GM21786 (cell line): ENCODE measurements around the gene SLC9A7.

Experiments
- ATAC-seq: cut with Tn5 transposase; IDR thresholded peaks from one replicate; pipeline ENCODE4 v1.9.1; 2021; ENCODE audit not compliant: unreplicated experiment

SLC9A7 gene

DNA sequence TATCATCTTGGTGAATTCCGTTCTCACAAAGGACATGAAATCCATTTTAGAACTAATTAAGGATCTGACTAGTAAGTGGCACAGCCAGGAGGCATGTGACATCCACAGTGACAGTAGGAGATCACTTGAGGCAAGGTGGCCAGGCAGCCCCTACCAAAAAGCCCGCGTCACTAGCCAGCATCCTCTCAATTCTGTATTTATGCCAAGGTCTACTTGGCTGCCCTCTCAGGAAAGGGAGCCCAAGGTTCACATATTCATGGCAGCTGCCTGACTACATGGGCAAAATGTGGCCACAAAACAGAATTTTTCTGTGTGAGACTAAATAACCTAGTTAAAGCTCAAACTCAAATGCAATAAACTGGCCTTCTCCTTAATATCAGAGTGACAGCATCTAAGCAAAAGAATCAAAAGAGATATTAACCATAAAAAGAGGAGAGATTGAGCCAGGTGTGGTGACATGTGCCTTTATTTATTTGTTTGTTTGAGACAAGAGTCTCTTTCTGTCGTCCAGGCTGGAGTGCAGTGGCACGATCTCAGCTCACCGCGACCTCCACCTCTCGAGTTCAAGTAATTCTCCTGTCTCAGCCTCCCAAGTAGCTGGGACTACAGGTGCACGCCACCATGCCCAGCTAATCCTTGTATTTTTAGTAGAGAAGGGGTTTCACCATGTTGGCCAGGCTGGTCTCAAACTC lies 51.5 kb downstream of the SLC9A7 start:
- no peak for ATAC-seq

DNA sequence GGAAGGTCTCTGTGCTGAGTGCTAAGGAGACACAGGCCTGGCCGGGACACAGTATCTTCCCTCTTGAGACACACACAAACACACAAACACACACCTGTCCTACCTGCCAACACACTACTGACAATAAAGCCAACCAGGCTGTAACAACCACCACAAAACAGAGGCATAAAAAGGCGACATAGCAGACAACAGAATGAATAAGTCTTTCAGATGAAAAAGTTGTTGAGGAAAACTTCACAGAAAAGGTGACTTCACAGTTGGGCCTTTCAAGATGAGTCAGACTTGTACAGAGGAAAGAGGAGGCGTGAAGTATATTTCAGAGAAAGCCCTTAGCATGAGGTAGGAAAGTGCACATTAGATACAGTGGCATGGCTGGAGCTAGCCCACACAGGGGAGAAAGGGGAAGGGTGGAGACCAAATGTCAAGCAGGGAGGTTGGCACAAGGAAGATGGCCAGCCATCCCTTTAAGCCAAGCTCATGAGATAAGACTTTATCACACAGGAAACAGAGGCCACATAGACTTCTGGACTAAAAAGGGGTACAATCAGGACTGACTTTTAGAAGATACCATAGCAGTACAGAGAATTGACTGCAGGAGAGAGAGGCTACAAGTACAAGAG lies 54.0 kb downstream of the SLC9A7 start:
- peak; percentile 96 for ATAC-seq

DNA sequence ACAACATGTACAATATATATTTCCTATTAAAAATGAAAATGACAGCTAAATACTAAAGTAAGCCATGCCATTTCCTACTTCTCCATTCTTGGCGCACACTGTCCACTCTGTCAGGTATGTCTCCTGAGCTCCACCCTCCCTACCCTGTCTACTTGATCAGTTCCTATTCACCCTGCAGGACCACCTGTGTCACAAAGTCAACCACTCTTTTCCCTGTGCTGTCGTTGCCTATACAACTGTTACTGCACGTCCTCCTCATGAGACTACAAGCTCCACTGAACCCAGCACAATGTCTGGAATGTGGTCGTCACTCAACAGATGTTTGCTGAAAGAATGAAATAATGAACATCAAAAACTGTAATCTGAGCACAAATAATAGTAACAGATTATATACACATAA lies 54.9 kb downstream of the SLC9A7 start:
- no peak for ATAC-seq

DNA sequence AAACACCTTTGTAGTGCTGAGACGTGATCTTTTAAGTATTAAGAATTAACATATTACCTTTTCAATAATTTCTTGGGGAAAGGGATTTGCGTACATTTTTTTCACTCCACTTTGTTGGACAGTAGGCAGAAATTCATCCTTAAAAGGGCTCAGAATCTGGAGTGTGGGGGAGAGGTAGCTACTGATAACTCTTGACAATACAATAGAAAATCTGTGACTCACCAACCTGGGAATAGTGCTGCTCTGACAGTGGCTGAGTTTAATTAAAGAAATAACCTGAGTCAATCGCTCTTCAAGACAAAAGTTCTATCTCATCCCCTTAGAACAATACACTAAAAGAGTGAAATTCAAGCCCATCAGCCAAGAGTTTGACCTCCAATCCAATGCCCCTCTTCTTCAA lies 60.2 kb downstream of the SLC9A7 start:
- no peak for ATAC-seq

DNA sequence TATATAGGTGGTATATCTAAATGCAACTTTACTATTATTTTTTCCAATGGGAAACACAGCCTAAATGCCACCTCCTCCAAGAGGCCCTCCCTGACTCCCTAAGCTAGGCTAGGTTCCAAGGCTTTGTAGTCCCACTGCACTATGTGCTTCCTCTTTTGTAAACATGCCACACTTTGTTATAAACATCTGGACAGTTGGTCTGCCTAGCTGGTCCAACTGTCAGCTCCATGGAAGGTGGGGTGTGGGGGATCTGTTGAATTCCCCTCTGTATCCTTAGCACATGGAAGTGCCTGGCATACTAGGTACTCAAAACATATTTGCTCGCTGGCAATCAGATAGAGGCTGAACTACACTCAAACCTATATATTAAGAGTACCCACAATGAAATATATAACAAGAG lies 63.4 kb downstream of the SLC9A7 start:
- no peak for ATAC-seq

DNA sequence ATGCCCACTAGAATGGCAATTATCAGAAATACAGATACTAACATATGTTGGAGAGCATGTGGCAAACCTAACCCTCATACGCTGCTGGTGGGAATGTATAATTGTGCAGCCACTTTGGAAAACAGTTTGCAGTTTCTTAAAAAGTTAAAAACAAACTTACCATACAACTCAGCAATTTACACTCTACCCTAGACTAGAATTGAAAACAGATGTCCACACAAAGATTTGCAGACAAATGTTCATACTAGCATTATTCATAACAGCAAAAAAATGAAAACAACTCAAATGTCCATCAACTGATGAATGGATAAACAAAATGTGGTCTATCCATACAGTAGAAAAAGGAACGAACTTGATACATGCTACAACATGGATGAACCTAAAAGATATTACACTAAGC lies 64.4 kb downstream of the SLC9A7 start:
- ATAC-seq, result no peak

DNA sequence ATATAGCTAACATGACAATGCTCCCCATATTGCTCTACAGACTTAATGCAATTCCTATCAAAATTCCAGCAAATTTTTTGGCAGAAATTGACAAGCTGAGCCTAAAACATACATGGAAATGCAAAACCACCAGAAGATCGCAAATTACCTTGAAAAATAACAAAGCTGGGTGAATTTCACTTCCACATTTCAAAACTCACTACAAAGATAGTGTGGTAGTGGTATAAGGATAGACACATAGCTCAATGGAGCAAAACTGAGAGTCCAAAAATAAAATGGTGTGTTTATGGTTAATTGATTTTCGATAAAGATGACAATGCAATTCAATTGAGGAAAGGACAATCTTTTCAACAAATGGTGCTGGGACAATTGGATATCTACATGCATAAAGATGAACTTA lies 65.8 kb downstream of the SLC9A7 start:
- peak; percentile 71 for ATAC-seq

DNA sequence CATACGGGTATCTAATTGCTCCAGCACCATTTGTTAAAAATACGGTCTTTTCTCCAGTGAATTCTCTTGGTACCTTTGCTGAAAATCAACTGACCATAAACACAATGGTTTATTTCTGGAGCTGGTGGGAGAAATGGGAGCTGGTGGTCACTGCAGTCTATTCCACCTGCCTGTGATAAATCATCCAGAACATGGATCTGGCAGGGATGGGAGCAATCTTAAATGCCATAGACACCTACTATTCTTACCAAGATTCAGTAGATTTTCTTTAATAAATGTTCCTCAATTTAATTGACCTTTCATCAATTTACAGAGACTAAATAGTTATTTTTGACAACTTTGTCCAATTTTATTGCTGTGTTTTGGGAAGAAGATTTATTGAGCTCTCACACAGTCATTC lies 68.1 kb downstream of the SLC9A7 start:
- no peak for ATAC-seq

DNA sequence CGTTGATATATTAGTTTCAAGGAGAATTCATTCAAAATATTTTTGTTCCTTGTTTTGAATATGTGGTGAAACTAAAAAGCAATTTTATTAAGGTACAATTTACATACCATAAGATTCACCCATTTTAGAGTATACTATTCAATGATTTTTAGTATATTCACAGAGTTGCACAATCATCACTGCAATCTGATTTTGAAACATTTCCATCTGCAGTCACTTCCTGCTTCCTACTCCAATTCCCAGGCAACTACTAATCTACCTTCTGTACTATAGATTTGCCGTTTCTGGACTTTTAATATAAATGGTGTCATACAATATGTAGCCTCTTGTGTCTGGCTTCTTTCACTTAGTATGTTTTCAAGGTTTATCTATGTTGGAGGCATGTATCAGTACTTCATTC lies 71.3 kb downstream of the SLC9A7 start:
- no peak for ATAC-seq

DNA sequence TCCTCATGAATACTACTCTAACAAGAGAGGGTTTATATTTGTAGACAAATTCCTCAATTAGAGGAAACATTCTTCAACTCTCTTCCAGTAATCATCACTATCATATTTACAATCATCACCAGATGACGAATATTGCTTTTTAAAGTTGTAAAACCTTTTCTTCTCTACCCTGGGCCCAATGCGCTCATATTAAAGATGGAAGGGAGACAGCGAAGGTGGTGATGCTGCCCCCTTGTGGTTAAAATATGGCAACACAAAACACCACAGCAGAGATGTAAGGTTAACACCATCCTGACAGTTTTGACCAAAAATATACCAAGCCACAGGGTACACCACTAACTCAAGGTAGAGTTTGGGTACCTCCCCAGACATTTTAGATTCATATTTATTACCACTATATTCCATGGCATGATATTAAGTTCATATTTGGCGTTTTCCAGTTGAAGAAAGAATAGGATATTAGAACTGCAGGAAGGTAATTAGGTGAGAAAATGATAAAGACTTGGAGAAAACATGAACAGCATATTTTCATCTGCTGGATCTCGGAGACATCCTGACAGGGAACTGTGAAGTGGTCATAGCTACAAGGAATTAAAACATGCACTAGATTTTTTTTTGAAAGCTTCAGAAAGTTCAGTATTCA lies 72.8 kb downstream of the SLC9A7 start:
- ATAC-seq, result peak; percentile 54

DNA sequence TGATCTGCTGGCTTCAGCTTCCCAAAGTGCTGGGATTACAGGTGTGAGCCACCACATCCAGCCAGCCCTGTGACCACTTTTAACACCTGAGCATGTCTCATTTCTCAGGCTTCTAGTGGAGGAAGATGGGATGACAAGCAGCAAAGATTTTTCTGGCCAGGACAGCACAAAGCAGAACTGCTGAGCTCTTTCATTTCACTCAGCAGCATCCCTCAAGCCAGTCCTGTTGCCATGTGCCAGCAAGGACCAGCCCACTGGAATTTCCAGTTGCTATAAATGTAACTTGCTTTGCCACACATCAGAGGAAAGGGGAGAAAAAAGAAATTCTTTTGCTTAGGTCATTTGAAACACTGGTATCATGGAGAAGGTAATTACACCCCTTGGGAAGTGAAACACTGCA lies 75.9 kb downstream of the SLC9A7 start:
- no peak for ATAC-seq

DNA sequence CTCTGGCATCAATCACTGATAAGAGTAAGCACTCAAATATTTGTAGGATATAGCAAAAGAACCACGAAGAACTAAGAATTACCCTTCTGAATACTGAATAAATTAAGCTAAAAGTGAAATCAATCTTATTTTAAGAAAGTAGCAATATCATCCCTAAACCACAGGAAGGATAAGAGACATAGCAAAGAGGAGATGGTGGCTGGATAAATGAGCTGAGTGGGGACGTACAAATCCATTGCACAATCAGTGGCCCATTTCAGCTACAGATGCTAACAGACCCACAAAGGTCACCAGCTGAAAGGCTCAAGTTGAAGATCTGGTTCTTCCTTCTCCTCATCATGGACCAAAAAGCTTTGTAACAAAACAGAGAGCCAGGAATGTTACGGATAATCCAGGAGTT lies 77.1 kb downstream of the SLC9A7 start:
- no peak for ATAC-seq

DNA sequence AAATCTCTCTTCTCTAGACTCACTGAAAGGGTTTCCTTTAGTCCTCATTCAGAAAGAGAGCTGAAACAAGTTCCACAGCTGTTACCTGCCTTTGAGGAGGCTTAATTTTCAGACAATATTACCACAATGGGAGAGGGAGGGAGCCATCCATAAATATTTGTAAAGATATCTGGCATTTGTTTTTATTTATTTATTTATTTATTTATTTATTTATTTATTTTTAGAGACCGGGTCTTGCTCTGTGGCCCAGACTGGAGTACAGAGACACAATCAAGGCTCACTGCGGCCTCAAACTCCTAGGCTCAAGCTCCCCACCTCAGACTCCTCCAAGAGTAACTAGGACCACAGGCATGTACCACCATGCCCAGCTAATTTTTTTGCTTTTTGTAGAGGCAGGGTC lies 80.7 kb downstream of the SLC9A7 start:
- no peak for ATAC-seq

DNA sequence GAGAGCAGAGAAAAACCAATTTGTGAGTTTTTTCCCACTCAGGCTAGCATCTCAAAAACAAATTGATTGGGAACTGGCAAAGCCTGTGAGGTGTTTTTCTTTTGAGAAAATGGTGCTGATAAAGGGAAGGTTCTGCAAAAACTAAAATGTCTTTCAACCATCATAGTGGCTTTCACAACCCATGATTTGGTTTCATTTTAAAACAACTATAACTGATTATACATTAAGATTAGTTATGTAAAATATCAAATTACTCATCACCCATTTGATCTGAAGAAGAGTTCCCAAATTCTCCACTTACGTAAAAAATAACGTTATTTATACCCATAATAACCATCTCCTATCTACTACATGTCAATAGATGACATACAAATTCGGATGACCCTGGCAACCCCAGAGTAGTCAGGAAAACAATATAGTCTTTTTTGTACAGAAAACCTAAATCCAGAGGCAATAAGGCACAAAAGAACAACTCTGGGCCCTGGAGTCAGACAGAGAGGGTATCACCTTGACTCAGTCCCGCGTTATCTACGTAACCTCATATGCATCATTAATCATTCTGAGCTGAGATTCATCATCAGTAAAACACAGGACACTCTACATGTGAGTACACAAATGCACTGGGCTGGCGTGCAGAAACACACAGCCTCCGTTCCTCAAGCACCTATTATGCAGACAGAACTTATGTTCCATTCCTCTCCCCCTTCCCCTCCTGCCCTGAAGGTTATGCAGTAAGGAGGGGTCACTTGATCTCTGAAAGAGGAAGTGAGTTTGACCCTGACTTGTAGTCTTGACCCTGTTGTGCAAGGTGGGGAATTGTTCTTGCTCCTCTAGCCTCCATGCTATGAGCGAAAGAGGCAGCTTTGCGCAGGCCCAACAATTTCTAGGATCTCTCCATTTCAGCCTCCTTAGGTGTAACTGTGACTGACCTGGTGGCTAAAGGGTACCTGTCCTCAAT lies 82.2 kb downstream of the SLC9A7 start:
- ATAC-seq, result no peak

DNA sequence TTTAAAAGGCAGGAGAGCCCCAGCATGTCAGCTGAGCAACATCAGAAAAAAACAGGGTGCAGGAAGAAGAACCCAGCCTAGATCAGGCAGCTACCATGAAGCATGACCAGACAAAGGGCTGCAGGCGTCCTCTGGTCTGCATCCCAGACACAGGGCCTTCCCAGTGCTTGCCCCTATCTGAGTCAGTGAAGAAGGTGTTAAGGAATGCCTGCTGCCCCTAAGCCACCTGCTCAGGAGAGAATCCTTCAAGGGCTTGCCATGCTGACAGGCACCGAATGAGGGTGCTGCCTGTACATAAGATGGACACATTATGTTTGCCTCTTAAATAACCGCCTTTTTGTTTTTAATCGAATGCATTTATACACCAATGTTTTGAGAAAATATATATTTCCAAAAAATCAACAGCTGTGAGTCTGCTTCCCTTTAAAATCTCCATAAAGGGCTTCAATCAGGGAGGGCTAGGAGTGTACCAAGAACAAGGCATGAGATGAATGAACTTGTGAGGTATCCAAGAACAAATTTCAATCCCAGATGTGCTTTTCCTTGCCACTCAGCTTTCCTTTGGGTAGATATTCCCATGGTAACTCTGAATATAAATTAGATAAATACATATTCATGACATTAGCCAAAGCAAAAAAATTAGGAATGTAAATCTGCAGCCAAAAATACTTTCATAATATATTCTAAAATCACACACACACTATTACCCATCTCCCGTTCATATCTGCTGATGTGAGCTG lies 85.1 kb downstream of the SLC9A7 start:
- ATAC-seq, result no peak

DNA sequence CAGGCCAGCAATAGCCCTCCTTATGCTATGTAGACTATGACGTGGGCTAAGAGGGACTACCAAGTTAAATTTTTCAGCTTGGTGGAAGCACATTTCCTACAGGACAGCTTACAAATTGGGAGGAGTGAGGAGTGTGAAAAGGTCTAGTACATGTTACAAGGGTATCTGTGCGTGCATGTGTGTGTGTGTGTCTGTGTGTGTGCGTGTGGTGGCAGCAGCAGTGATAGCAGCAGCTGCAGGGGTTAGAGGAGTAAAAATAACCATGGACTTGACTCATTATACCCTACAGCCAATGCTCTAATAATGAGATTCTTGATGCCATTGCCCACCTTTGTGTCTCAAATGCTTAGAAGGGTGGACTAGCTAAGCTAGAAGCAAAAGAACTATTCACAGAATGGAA lies 88.6 kb downstream of the SLC9A7 start:
- no peak for ATAC-seq

DNA sequence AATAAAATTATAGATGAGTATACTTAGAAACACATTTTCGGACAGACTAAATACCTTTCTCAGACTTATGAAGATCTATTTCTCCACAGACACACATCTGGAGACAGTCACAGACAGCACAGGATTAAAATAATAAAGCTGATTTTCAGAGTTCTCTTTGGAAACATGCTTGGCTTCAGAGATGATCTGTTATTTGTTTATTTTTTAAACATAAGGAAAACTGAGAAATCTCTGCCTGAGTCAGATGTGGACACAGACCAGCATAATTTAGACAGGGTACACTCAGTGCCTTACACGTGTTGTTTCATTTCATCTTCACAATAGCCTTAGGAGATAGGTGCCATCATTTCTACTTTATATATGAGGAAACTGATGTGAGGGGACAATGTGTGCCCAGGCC lies 92.1 kb downstream of the SLC9A7 start:
- ATAC-seq, result no peak

DNA sequence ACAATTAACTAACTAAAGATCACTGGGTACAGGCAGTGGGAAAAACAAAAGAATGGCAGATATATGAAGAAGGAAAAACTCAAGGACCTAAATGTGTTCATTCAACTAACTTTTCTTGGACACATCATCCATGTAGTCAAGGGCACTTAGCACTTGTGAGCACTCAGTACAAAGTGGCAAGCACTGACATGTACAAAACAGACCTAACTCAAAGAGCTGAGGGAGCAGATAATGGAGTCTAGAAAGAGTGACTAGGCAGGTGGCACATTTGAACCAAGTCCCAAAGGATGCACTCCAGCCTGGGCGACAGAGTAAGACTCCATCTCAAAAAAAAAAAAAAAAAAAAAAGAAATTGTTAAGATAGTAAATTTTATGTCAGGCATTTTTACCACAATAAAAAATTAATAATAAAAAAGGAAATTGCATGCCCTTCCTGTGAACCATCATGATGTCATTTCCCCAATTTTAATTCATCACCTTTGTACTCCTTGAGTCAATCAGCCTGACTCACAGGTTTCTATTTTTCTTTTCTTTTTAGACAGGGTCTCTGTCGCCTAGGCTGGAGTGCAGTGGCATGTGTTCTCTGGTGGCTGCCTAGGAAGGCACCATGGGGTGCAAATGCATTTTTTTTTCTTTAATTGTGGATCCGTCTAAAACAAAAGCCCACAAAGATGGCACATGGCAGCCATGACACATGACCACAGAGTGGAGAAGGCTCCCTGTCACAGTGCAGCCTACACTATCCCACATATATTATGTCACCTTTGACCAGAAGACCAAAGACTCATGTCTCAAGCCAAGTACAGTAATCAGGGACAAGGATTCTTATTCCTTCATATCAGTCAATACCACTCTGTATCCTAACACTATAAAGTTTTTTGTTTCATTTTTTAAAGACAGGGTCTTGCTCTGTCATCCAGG lies 93.4 kb downstream of the SLC9A7 start:
- no peak for ATAC-seq

DNA sequence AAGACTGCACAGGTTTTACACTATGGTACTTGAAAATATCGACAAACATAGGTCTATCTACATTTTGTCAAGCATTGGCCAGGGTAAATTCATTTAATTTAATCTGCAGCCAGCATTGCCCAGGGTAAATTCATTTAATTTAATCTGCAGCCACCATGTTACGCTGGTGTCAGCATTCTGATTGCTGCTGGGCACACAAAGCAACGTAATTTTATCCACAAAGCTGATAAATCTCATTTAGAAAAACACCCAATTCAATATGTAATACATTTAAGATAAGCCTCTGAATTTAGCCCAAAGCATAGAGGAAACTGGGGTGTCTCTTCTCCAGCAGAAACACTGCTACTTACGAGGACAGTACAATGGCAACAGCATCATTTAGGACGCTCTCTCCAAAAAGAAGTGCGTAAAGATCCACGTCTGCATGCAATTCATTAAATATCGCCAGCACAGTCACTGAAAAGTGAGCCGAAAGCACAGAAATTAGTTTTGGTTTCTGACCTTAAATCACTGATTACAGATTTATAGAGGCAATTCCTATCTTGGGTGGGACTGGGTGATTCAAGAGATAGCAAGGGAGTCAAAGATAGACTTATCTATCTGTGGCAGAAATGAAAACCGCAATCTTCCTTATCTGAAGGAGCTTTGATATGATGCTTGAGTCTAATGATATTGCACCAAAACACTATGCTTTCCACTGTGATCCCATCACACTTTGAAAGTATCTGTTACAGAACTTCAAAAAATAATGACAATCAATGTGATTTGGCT lies 96.5 kb downstream of the SLC9A7 start:
- no peak for ATAC-seq
